Activated CD4-positive, alpha-beta T cell treated with anti-CD3 and anti-CD28 coated beads for 1 hour (primary cell): ENCODE measurements around the gene BPIFB3.

ENCODE experiments used
- DNase-seq: peaks from one replicate; pipeline ENCODE4 v3.0.0-alpha.2; 2020

The BPIFB3 gene, protein sequence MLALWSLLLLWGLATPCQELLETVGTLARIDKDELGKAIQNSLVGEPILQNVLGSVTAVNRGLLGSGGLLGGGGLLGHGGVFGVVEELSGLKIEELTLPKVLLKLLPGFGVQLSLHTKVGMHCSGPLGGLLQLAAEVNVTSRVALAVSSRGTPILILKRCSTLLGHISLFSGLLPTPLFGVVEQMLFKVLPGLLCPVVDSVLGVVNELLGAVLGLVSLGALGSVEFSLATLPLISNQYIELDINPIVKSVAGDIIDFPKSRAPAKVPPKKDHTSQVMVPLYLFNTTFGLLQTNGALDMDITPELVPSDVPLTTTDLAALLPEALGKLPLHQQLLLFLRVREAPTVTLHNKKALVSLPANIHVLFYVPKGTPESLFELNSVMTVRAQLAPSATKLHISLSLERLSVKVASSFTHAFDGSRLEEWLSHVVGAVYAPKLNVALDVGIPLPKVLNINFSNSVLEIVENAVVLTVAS

DNA sequence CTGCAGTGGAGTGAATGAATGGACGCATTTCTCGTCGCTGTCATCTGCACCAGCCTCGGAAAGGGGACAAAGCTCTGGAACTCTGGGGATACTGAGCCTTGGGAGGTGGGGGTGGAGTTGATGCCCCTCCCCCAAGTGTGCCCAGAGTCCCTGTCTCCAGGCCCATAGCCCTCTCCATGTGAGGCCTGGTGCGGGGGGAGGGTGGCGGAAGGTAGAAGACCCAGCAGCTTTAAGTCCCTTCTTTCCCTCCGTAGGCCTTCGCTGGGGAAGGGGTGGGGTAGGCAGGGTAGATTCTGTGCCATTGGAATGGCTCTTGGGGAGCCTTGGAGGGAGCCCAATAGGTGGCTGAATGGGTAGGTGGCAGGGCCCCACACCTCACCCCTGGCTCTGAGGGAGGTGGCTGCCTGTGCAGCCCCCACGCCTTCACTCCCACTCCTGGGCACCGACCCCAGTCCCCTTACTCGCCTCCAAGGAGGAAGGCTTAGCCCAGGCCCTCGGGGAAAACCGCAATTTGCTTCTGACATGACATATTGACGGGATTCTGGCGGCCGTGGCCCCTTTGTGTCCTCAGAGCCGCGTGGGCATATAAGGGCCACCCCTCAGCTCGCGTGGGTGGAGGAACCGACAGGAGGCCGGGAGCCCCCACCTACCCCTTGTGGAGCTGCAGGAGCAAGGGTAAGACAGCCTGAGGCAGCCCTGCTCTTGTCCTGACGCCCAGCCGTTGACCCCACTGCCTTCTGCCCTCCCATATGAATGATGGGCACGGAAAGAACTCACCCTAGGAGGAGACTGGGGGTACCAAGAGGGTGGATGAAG lies at the start of gene BPIFB3:
TSS of gene BPIFB3 (plus strand) at position 613 of the 816 bp plus-strand sequence. CDS start 1,533 bp downstream, outside the sequence.
- no peak for DNase-seq

DNA sequence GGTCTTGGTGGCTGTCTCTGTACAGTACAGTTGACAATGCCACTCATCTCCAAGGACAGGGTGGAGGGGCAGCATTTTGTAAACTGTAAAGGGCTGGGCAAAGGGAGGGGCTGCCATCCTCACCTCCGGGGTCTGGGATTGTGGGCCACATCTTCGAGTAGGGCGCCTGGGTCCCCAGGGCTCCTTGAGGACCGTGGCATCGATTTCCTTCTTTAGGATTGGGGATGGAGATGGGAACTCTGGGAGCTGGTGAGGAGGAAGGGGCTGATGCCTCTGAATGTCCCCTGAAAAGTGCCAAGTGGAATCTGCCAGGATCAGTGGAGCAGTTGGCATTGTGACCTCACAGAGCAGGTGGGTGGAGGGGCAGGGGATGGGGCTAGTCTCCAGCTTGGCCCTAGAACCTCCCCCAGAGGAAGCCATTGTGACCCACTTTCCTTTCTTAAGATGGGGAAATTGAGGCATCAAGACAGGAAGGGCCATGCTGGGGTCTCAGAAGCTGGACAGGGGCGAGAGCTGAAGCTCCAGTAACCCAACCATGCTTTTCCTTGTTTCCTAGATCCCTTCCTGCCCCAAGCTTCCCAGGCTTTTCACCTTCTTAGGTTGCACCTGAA lies 49.5 kb upstream of the BPIFB3 start, which contains the start of gene SUN5:
TSS of gene SUN5 (minus strand) at position 293 of the 611 bp plus-strand sequence. CDS start at position 200, 93 bp downstream.
- DNase-seq: no peak

DNA sequence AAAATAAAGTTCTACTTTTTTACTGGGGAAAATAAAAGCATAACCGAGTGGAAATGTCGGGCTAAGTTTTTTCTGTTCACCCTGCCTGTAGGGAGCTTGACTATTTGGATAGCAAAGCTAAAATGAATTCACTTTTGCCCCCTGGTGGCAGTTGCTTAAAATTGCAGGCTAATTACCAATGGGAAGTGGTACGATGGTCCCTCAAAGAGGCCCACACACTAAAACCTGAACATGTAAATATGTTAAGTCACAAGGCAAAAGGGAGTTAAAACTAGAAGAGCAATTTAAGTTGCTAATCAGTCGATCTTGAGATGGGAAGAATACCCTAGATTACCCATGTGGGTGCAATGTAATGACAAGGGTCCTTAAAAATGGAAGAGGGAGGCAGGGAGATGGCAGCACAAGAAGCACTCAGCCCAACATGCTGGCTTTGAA lies 48.6 kb upstream of the BPIFB3 start:
- no peak for DNase-seq

DNA sequence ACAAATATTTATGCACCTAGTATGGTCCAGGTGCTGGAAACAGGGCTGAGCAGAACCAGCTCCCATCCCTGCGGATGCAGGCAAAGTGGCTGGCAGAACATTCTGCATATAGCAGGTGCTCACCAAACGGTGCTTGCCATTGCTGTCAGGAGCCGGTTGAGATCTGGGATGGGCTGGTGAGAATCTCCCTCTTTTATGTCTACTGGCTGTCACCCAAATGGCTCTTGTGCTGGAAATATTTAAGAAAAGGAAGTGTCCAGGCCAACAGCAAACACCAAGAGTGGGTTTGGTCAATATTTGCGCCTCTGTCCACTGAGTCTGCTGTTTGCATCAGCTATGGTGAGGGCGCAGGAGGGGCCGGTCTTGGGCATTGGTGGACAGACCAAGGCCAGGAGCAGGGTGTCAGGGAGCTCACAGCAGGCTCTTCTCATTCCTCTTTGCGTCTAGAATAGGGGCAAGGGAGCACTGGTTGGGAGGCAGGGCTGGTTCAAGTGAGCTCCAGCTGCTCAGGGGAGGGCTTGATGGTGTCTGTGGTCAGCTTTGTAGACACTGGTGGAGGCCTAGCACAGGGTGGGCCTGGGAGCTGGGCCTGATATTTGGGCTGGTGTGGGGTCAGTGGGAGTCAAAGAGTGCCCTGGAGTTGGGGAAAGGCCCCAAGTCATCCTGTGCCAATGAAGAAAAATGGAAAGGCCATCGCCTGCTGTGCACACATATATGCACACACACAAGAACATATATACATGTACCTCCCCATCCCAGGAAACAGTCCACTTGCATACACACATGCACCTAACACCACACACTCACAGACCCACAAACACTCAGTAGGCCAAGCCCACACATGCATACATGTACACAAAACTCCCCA lies 47.6 kb upstream of the BPIFB3 start:
- DNase-seq: no peak

DNA sequence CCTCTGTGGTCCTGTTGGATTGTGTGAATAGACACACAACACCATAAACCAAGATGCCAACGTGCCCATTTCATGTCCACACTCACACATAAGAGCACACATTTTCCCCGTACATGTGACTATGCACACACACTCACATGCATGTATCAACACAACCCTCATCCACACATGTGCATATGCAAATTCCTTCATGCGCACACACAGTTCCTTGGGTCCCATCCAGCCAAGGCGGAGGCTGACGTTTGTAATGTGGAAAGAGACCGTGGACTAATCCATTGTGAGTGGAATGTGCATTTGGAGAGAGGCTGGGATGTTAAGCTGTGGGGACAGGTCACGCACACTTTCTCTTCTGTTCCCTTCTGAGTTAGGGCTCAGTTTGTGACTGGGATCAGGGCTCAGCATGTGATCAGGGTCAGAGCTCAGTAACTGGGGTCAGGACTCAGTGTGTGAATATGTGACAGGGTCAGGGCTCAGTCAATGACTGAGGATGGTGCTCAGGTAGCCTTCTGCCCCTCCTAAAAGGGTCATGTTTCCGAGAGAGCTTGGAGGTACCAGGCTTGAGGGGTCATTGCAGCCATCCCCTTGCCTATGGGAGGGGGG lies 46.8 kb upstream of the BPIFB3 start:
- no peak for DNase-seq

DNA sequence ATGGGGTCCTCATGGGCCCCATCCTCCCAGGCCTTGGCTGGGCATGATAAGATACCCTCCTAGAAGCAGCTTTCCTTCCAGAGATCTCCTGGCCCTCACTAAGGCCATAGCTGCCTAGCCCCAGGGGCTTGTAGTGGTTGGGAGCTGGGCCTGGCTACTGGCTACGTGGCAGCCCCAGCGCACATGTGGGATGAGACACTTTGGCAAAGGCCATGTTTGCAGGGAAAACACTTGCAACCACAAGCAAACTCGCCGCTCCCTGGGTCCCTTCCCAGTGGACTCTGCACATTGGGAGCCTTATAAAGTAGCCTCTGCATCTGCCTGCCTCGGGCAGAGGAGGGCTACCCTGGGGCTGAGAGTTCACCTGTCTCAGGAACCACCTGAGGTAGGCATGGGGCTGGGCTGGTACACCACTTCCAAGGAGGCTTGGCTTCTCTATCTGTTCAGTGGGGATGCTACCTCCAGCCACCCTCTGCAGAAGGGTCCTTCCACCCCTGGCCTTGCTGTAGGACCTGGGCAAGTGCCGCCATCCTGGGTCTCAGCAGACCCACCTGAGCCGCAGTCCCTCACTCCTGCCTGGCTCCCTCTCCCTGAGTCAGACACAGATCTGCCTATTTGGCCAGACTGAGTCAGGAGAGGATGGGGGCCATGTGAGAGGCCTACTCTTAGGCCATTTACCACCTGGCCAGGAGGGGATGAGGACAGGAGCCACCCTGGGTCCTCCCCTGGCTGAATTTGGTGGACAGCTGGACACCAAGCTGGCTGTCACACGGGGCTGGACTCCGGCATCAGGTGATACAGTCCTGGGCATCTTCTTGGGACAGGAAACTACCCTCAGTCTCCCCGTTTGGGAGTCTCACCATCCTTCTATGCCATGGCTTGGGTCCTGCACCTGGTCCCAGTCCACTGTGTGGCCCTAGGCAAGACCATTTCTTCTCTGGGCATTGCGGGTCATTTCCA lies 46.0 kb upstream of the BPIFB3 start, which contains the start of gene BPIFB2:
TSS of gene BPIFB2 (plus strand) at position 329 of the 960 bp plus-strand sequence. CDS start 871 bp downstream, outside the sequence.
- no peak for DNase-seq

DNA sequence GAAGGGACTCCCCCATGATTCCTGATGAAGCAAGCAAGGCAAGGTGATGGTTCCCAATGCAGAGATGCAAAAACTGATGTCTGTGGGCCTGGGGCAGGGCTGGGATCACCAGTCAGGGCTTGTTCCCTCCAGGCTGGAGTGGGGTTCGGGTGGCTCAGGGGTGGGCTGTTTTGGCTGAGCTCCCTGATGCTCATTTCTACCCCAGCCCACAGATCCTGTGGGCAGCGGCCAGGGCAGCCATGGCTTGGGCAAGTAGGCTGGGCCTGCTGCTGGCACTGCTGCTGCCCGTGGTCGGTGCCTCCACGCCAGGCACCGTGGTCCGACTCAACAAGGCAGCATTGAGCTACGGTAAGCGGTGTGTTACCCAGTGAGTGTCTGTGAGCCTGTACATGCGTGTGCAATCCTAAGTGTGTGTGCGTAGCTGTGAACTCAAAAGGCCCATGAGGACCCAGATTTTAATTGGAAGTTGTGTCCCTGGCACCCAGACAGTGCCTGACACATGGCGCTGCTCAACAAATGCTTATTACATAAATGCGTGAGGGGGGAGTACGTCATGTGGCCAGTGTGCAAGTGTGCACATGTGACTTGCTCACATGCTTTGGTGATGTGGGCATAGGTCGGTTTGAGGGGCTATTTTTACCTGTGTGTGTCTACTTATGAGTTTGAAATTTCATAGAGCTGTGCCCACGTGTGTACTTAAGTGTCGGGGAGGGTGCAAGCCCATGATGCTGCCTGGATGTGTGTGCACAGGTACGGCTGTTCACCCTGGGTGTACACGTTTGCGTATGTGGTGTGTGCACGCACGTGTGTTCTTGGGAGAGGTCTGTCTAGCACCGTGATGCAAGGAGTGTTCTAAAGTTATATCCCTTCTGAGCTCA lies 45.1 kb upstream of the BPIFB3 start:
- no peak for DNase-seq

DNA sequence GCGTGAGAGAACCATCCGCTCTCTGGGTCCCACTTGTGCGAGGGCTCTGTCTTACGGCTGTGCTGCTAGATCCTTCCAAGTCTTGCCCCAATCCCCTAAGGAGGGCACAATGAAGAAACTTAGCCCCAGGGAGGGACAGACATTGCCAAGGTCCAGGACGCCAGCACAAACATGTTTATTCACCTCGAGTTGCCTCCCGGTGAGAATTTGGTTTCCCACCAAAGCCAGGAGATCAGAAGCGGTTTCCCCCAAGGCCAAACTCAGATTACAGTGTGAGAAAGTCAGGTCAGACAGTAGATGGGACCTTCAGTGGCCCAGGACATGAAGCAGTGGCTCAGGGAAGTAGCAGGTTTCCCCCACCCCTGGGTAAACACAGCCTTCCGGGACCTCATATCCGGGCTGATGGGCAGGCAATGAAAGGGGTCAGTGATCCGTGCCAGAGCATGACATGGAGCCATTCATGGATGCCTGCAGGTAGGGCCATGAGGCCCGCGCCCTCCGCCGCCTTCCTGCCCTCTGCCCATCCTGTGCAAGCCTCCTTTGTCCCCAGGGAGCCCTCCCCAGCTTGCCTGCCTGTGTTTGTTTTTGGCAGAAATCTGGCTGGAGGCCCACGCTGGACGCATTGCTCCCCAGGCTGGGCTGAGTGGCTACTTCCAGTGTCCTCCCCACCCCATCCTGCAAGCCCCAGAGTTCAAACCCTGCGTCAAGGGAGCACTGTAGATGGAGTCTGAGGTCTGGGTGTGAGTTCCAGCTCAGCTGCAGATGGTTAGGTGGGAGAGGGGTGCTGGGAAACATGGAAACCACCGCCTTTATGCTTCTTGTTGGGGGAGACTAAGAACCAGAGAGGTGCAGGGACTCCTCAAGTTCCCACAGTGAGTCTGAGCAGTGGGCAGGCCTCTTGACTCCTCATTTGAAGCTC lies 44.2 kb upstream of the BPIFB3 start:
- no peak for DNase-seq

DNA sequence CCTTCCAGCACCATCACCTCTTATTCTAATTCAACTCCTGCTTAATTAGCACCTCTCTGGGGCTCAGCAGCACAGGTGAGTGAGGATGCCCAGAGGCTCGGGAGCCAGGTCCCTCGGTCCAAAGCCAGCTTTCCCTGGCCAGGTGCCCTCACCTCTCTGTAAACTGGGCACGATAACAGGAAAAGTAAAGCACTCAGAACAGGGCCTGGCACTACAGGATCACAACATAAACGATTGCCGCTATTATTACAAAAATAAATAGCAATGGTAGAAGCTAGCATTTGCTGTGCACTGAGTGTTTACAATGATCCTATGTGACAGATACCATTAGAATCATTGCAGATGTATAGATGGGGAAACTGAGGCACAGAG lies 43.6 kb upstream of the BPIFB3 start:
- DNase-seq: no peak

DNA sequence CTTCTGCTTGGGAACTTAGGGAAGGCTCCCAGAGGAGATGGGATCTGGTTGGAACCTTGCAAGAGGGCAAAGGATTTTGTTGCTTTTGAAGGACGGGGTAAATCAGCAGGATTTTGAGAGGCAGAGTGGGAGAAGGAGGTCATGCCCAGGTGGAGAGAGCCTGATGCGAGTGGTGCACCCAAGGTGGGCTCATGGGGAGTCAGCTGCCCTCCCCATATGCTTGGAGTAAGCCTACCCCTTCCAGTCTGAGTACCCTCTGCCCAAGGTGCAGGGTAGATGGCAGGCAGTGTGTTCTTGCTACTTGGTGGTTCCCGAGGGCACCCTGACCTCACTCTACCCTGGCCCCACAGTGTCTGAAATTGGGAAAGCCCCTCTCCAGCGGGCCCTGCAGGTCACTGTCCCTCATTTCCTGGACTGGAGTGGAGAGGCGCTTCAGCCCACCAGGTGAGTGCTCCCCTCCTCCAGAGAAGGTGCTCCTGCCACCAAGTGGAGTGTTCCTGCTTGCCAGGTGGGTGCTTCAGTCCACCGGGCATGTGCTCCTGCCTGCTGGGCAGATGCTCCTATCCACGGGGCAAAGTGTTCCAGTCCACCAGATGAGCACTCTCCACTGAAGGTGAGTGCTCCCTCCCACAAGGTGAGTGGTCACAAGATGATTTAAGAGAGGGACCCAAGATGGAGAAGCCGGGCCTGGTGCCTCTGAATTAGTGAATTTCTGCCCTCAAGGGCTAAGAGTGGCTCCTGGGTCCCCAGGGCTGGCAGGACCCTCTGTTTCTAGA lies 42.8 kb upstream of the BPIFB3 start:
- no peak for DNase-seq

DNA sequence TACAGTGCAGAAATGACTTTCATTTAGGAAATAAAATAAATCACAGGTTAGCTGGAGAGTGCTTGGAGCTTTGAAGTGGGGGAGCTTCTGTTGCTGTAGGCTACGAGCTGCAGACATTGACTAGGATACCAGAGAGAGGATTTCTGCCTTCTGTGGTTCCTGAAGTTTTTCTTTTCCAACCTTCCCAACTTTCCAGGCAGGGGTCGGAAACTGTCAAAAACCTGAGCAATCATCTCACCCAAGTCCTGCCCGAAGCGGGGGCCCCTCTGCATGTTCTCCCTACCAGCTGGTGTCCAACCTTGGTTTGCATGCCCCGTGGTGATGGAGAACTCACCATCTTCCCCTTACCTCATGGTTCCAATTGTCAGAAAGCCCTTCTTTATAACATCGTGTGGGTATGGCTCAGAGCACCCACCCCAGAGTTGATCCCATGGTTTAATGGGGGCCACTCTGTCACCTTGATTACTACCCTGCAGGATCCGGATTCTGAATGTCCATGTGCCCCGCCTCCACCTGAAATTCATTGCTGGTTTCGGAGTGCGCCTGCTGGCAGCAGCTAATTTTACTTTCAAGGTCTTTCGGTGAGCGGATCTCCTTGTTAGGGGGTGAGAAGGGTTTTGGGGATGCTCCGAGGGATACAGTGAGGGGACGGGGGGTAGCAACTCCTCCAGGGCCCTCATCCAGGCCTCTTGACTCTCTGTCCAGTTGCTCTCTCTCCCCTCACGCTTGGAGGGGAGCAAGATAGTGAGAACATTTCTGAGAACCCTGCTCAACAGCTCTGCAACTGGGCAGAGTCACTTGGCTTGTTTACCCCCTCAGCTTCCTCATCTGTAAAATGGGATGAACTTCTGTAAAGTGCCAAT lies 41.1 kb upstream of the BPIFB3 start:
- DNase-seq: no peak

DNA sequence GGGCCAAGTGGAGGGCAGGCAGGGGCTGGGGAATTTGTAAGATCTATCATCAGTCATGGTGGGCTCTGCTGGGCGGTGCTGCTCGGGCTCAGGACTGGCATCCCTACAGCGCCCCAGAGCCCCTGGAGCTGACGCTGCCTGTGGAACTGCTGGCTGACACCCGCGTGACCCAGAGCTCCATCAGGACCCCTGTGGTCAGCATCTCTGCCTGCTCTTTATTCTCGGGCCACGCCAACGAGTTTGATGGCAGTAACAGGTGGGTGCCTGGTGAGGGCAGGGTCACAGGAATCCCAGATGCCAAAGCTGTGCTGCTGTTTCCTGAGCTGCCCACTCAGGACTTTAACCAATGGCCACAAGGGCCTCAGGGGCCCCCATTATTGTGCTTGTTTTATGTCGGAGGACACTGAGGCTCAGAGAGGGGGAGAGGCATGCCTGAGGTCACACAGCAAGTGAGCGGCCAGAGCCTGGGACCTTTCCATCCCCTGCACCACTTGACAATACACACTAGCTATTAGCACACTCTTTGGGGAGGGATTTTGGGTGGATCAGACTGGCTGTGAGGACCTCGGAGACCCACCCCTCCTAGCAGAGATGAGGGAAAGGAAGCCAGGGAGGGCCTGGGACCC lies 39.9 kb upstream of the BPIFB3 start:
- no peak for DNase-seq

DNA sequence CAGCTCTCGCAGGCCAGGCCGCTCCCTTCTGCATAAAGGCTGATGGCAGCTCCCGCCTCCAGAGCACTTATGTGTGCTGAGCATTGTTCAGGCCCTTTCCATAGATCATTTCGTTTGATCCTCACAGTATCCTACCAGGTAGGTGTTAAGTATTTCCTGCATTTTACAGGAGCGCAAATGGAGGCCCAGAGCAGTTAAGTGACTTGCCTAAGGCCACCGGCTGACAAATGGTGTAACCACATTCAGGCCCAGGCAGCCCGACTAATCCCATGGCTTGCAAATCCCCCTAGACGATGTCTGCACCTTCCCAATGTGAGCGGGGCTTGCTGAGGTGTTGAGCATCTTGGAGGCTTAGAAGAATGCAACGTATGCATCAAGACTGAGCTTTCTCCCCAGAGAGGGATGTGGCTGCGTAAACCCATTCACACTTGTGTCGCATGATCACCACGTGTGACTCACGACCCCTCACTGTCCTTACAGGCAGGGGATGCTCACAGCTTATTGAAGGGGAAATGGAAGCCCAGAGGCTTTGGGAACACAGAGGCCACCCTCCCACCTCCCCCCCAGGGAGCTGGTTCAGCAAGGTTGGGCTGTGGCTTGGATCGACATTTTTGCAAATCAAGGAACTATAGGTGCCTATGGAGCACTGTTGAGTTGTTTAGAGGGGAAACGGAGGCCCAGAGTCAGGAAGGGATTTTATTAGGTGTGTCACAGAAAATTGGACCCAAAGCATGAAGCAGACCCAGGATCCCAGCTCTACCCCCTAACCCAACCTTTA lies 39.2 kb upstream of the BPIFB3 start:
- no peak for DNase-seq

DNA sequence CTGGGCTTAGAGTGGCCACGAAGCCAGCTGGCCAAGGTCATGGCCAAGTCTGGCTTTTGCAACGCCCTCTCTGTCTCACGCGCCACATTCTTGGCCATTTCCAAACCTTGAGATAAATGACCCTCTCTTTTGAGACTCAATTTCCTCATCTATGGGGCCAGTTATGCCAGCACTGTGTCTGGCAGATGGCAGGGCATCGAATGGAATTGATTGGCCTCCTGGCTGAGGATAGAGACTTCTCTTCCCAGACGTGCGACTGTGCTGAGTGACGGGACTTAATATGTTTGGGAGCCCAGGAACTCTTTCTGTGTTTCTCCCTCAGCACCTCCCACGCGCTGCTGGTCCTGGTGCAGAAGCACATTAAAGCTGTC lies 38.6 kb upstream of the BPIFB3 start:
- no peak for DNase-seq
